ENCODE results near the gene CD44. TPM values are rescaled to one million over a fixed set of nuclear protein-coding genes. Genes with fewer than 3 reads are reported as not detected.

Gene CD44
- total RNA-seq, 1 experiment from 2014 or later: 121 TPM

GRCh38 chr11:35173616-35174566, 34.9 kb downstream of the CD44 start:
- Histone ChIP-seq H3K36me3 (peaks cover 66% of the 10 kb centered on the region), H3K27me3 (replicated peaks) (no peaks in the 10 kb centered on the region), H3K4me1 (replicated peaks) (peaks cover 79% of the 10 kb centered on the region), H3K4me3 (no peak overlapping the region), H3K27ac (peak overlapping the region; percentile 61), H3K9me3 (replicated peaks) (no peaks in the 10 kb centered on the region)
- no peak for DNase-seq (ENCODE audit: low read depth in 1 of 2, low spot score in 2 of 2)

- Histone ChIP-seq H3K27me3 (replicated peaks) (no peaks in the 10 kb centered on the region), H3K4me3 (no peak overlapping the region), H3K9me3 (replicated peaks) (no peaks in the 10 kb centered on the region), H3K27ac (peak overlapping the region; percentile 61), H3K36me3 (peaks cover 66% of the 10 kb centered on the region), H3K4me1 (replicated peaks) (peaks cover 79% of the 10 kb centered on the region)
- DNase-seq (ENCODE audit: low read depth in 1 of 2, low spot score in 2 of 2): peak in 1 of 2 experiments; percentile 82
Observed at GRCh38 chr11:35174666-35175065, 35.7 kb downstream of the CD44 start.

- H3K27ac ChIP-seq: no peak overlapping the region
- H3K36me3 ChIP-seq: peaks cover 66% of the 10 kb centered on the region
- no peak for DNase-seq (ENCODE audit: low read depth in 1 of 2, low spot score in 2 of 2)
- H3K27me3 ChIP-seq (replicated peaks): no peaks in the 10 kb centered on the region
- H3K9me3 ChIP-seq (replicated peaks): no peaks in the 10 kb centered on the region
- H3K4me3 ChIP-seq: no peak overlapping the region
- peaks cover 84% of the 10 kb centered on the region for H3K4me1 ChIP-seq (replicated peaks)
Observed at GRCh38 chr11:35177370-35177769, 38.4 kb downstream of the CD44 start.

GRCh38 chr11:35178067-35178805, 39.3 kb downstream of the CD44 start:
- Histone ChIP-seq H3K9me3 (replicated peaks) (no peaks in the 10 kb centered on the region), H3K36me3 (peaks cover 66% of the 10 kb centered on the region), H3K4me3 (no peak overlapping the region), H3K27ac (no peak overlapping the region), H3K4me1 (replicated peaks) (peaks cover 80% of the 10 kb centered on the region), H3K27me3 (replicated peaks) (no peaks in the 10 kb centered on the region)
- no peak for DNase-seq (ENCODE audit: low read depth in 1 of 2, low spot score in 2 of 2)

- peak overlapping the region; percentile 69; the same call in 1 of the 2 replicates for H3K27ac ChIP-seq
- H3K36me3 ChIP-seq: peaks cover 70% of the 10 kb centered on the region
- peaks cover 73% of the 10 kb centered on the region for H3K4me1 ChIP-seq (replicated peaks)
- no peak for DNase-seq (ENCODE audit: low read depth in 1 of 2, low spot score in 2 of 2)
- no peaks in the 10 kb centered on the region for H3K27me3 ChIP-seq (replicated peaks)
- no peaks in the 10 kb centered on the region for H3K9me3 ChIP-seq (replicated peaks)
- H3K4me3 ChIP-seq: no peak overlapping the region
Observed at GRCh38 chr11:35178873-35179272, 39.9 kb downstream of the CD44 start.

GRCh38 chr11:35179466-35180135, 40.6 kb downstream of the CD44 start:
- peaks cover 66% of the 10 kb centered on the region for H3K4me1 ChIP-seq (replicated peaks)
- DNase-seq (ENCODE audit: low read depth in 1 of 2, low spot score in 2 of 2): peak in 1 of 2 experiments; percentile 36
- peak overlapping the region; percentile 69 for H3K27ac ChIP-seq
- peaks cover 78% of the 10 kb centered on the region for H3K36me3 ChIP-seq
- no peaks in the 10 kb centered on the region for H3K27me3 ChIP-seq (replicated peaks)
- H3K9me3 ChIP-seq (replicated peaks): no peaks in the 10 kb centered on the region
- no peak overlapping the region for H3K4me3 ChIP-seq

- peaks cover 56% of the 10 kb centered on the region for H3K4me1 ChIP-seq (replicated peaks)
- H3K36me3 ChIP-seq: peaks cover 87% of the 10 kb centered on the region
- H3K9me3 ChIP-seq (replicated peaks): no peaks in the 10 kb centered on the region
- peak; percentile 60 to 87 for DNase-seq (ENCODE audit: low read depth in 1 of 2, low spot score in 2 of 2)
- H3K27me3 ChIP-seq (replicated peaks): no peaks in the 10 kb centered on the region
- H3K4me3 ChIP-seq: no peak overlapping the region
- H3K27ac ChIP-seq: peak overlapping the region; percentile 69
Observed at GRCh38 chr11:35180317-35181233, 41.6 kb downstream of the CD44 start.

GRCh38 chr11:35182317-35182939, 43.5 kb downstream of the CD44 start:
- peaks cover 92% of the 10 kb centered on the region for H3K36me3 ChIP-seq
- peaks cover 44% of the 10 kb centered on the region for H3K4me1 ChIP-seq (replicated peaks)
- no peak for DNase-seq (ENCODE audit: low read depth in 1 of 2, low spot score in 2 of 2)
- H3K4me3 ChIP-seq: no peak overlapping the region
- H3K27me3 ChIP-seq (replicated peaks): no peaks in the 10 kb centered on the region
- no peak overlapping the region; the same call in 1 of the 2 replicates for H3K27ac ChIP-seq
- H3K9me3 ChIP-seq (replicated peaks): no peaks in the 10 kb centered on the region

- Histone ChIP-seq H3K4me3 (no peak overlapping the region), H3K4me1 (replicated peaks) (peaks cover 34% of the 10 kb centered on the region), H3K36me3 (peaks cover 92% of the 10 kb centered on the region), H3K9me3 (replicated peaks) (no peaks in the 10 kb centered on the region), H3K27me3 (replicated peaks) (no peaks in the 10 kb centered on the region), H3K27ac (no peak overlapping the region)
- DNase-seq (ENCODE audit: low read depth in 1 of 2, low spot score in 2 of 2): no peak
Observed at GRCh38 chr11:35183326-35183925, 44.5 kb downstream of the CD44 start.

- H3K4me3 ChIP-seq: no peak overlapping the region
- no peak for DNase-seq (ENCODE audit: low read depth in 1 of 2, low spot score in 2 of 2)
- H3K4me1 ChIP-seq (replicated peaks): peaks cover 30% of the 10 kb centered on the region
- H3K27me3 ChIP-seq (replicated peaks): no peaks in the 10 kb centered on the region
- H3K9me3 ChIP-seq (replicated peaks): no peaks in the 10 kb centered on the region
- H3K36me3 ChIP-seq: peaks cover 93% of the 10 kb centered on the region
- H3K27ac ChIP-seq: no peak overlapping the region
Observed at GRCh38 chr11:35185696-35186095, 46.7 kb downstream of the CD44 start.

GRCh38 chr11:35187996-35188395, 49.0 kb downstream of the CD44 start:
- Histone ChIP-seq H3K27ac (no peak overlapping the region), H3K9me3 (replicated peaks) (no peaks in the 10 kb centered on the region), H3K4me1 (replicated peaks) (peaks cover 39% of the 10 kb centered on the region), H3K36me3 (peaks cover 97% of the 10 kb centered on the region), H3K27me3 (replicated peaks) (no peaks in the 10 kb centered on the region), H3K4me3 (no peak overlapping the region)
- no peak for DNase-seq (ENCODE audit: low read depth in 1 of 2, low spot score in 2 of 2)

- DNase-seq (ENCODE audit: low read depth in 1 of 2, low spot score in 2 of 2): peak; percentile 67 to 87
Observed at GRCh38 chr11:35190804-35191348, 51.9 kb downstream of the CD44 start.

More at GRCh38 chr11:35190804-35191348, 51.9 kb downstream of the CD44 start:
- no peak overlapping the region for H3K4me3 ChIP-seq
- no peaks in the 10 kb centered on the region for H3K27me3 ChIP-seq (replicated peaks)
- H3K9me3 ChIP-seq (replicated peaks): no peaks in the 10 kb centered on the region
- H3K27ac ChIP-seq: peak overlapping the region; percentile 43
- peaks cover 39% of the 10 kb centered on the region for H3K4me1 ChIP-seq (replicated peaks)
- H3K36me3 ChIP-seq: peaks cover 97% of the 10 kb centered on the region

All from SJSA1 (cell line).